ENCODE data around the gene C1orf87. TPM values are rescaled to one million over a fixed set of nuclear protein-coding genes. Genes with fewer than 3 reads are reported as not detected.

The C1orf87 gene
- total RNA-seq, 1 experiment from 2014 or later: not detected

GRCh38 chr1:60068393-60069045 is 5.1 kb downstream of the C1orf87 start:
- H3K4me3 ChIP-seq (replicated peaks in 1 of 2; ENCODE audit: low read depth in 1 of 2, low read length in 2 of 2): no peak overlapping the region
- H3K27ac ChIP-seq (ENCODE audit: low read depth, low read length): no peak overlapping the region
- no peak overlapping the region for H3K9ac ChIP-seq (ENCODE audit: low read length)
- ChIA-PET CTCF (no interaction called here), RAD21 (ENCODE audit: low non-redundant PET in 1 of 2, low total read pairs in 2 of 2, uncharacterized antibody in 2 of 2, unreplicated experiment in 2 of 2) (no interaction called here), POLR2A (no interaction called here)
- intact Hi-C loops (cut with micrococcal nuclease): no loop called here
- DNase-seq (ENCODE audit: low read depth, low spot score): no peak
- no peaks in the 10 kb centered on the region for H3K36me3 ChIP-seq (ENCODE audit: control insufficient read depth in 1 of 2, insufficient read depth in 2 of 2, low read length in 2 of 2)
- no peak overlapping the region for H2AFZ ChIP-seq (ENCODE audit: low read depth, low read length, poor library complexity, severe bottlenecking)
- H4K20me1 ChIP-seq (ENCODE audit: insufficient read depth): no peaks in the 10 kb centered on the region
- H3K27me3 ChIP-seq (ENCODE audit: insufficient read depth, low read length): peaks cover 25% of the 10 kb centered on the region; the same call in 1 of the 2 replicates
- no TSS peak for BruUV-seq (replicated peaks)
- H3K4me1 ChIP-seq (ENCODE audit: control insufficient read depth in 1 of 2, insufficient read depth in 2 of 2, low read length in 2 of 2): peaks cover 0 to 3% of the 10 kb centered on the region in 2 experiments; a peak in 1 of 4 replicates
- H3K9me2 ChIP-seq (ENCODE audit: insufficient read depth): no peaks in the 10 kb centered on the region
- no peaks in the 10 kb centered on the region for H3K79me2 ChIP-seq (ENCODE audit: insufficient read depth, low read length)
- H3K9me3 ChIP-seq (ENCODE audit: control insufficient read depth in 1 of 2, insufficient read depth in 1 of 2, low read depth in 1 of 2, low read length in 2 of 2): no peaks in the 10 kb centered on the region
- no peak for TF ChIP-seq TCF7L2 (IDR thresholded peaks at IDR 0.05; ENCODE audit: borderline replicate concordance, extremely low read depth, insufficient read depth, insufficient read length)
- no peak for TF ChIP-seq SIN3A (IDR thresholded peaks at IDR 0.05; ENCODE audit: low read depth)
- no peak for TF ChIP-seq ZFX (IDR thresholded peaks at IDR 0.05)
- TF ChIP-seq EGR1 (IDR thresholded peaks at IDR 0.05; ENCODE audit: low read depth): no peak
- no peak for TF ChIP-seq YY1 (IDR thresholded peaks at IDR 0.05; ENCODE audit: extremely low read depth, insufficient replicate concordance, low read depth, low read length)
- TF ChIP-seq FOSL1 (IDR thresholded peaks at IDR 0.05; ENCODE audit: low read depth): no peak
- TF ChIP-seq ZBTB33 (IDR thresholded peaks at IDR 0.05; ENCODE audit: extremely low read depth, insufficient replicate concordance, low read length): no peak
- no peak for TF ChIP-seq ATF3 (IDR thresholded peaks at IDR 0.05)
- TF ChIP-seq REST (IDR thresholded peaks at IDR 0.05; ENCODE audit: low read depth): no peak
- TF ChIP-seq SRF (IDR thresholded peaks at IDR 0.05; ENCODE audit: low read depth): no peak
- TF ChIP-seq ELF1 (IDR thresholded peaks at IDR 0.05; ENCODE audit: borderline replicate concordance, low read depth): no peak
- TF ChIP-seq CEBPB (IDR thresholded peaks at IDR 0.05; ENCODE audit: low read depth): no peak
- no peak for TF ChIP-seq POLR2AphosphoS5 (IDR thresholded peaks at IDR 0.05; ENCODE audit: low read depth, low read length)
- no peak for TF ChIP-seq JUND (IDR thresholded peaks at IDR 0.05)
- no peak for TF ChIP-seq EZH2 (IDR thresholded peaks at IDR 0.05)
- TF ChIP-seq SP1 (IDR thresholded peaks at IDR 0.05; ENCODE audit: low read depth): no peak
- no peak for TF ChIP-seq CTCF (IDR thresholded peaks at IDR 0.05 in 2 of 3, conservative IDR thresholded peaks at IDR 0.05 in 1 of 3; ENCODE audit: borderline replicate concordance in 1 of 3, insufficient read depth in 1 of 3, low read depth in 2 of 3, low read length in 2 of 3)
- TF ChIP-seq RAD21 (IDR thresholded peaks at IDR 0.05; ENCODE audit: low read depth): no peak
- H3K4me2 ChIP-seq (ENCODE audit: low read length): no peak overlapping the region
- no peak for ATAC-seq
